Peyer's patch (tissue), 4 donors: ENCODE data around the gene EPHB1. TPM values are rescaled to one million over a fixed set of nuclear protein-coding genes. Genes with fewer than 3 reads are reported as not detected.

Source experiments
- DNase-seq, 3 donors: peaks; one replicate each; pipeline ENCODE4 v3.0.0-alpha.2; 2017 to 2019
- H3K27ac ChIP-seq, 4 donors: fragments of 200-600 bp; sonication (generic); one replicate each; pipeline ENCODE4 v1.5.1; 2016 to 2019
- H3K27me3 ChIP-seq, 2 donors: fragments of 200-600 bp; sonication (generic); one replicate each; pipeline ENCODE4 v1.5.1; 2019
- H3K36me3 ChIP-seq, 3 donors: fragments of 200-600 bp; sonication (generic); one replicate each; pipeline ENCODE4 v1.5.1; 2016 to 2019
- H3K4me1 ChIP-seq, 4 donors: fragments of 200-600 bp; sonication (generic); one replicate each; pipeline ENCODE4 v1.5.1; 2016 to 2019
- H3K4me3 ChIP-seq, 4 donors: fragments of 200-600 bp; sonication (generic); 1 replicate in 3 of 4; 2 replicates in 1 of 4; pipeline ENCODE4 v1.5.1; 2016 to 2019; ENCODE audit warnings: mild to moderate bottlenecking in 1 of 4
- H3K9me3 ChIP-seq, 4 donors: fragments of 200-600 bp; sonication (generic); one replicate each; pipeline ENCODE4 v1.5.1; 2016 to 2019; ENCODE audit warnings: mild to moderate bottlenecking in 1 of 4
- CTCF ChIP-seq, 6 experiments: fragments of 450-650 bp in 4 of 6; fragments of 200-600 bp in 2 of 6; sonication (generic) in 1 of 6; IDR thresholded peaks; one replicate each; pipeline ENCODE4 v1.5.1; 2017 to 2019; ENCODE audit warnings: antibody characterized with exemption in 6 of 6, mild to moderate bottlenecking in 3 of 6, moderate library complexity in 1 of 6
- POLR2A ChIP-seq, 2 donors: fragments of 450-650 bp; IDR thresholded peaks; one replicate each; pipeline ENCODE4 v1.5.1; 2017; ENCODE audit warnings: antibody characterized with exemption in 2 of 2, mild to moderate bottlenecking in 2 of 2, moderate library complexity in 2 of 2
- total RNA-seq, 4 donors: library from RNA; depleted of rRNA; stranded (reverse); fragments of >200 nt; gene quantifications; one replicate each; pipeline ENCODE4 v1.1.0, GENCODE V29; 2016

Gene EPHB1
- total RNA-seq, 4 donors from 2014 or later = 0.18 to 3.2 (median 0.68) TPM

DNA sequence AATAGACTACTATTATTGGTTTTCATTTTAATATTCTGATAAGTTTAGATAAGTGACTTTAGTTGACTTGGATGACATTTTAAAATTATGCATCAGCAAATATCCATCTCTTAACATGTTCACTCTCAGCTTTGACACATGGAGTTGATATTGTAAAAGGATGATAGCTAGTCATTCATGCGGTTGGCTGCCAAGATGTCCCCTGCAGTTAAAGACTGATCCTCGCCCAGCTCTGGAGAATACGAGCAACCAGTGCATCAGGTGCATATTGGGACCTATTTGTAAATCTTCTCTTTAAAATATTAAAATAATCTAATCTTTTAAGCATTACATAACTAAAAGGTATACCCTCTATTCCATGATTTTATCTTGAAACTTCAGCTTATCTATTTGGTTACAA, 41.9 kb downstream of the EPHB1 start:
- Histone ChIP-seq H3K36me3 (no peaks in the 10 kb centered on the region), H3K9me3 (no peaks in the 10 kb centered on the region), H3K27ac (no peak overlapping the region), H3K4me1 (no peaks in the 10 kb centered on the region), H3K4me3 (no peak overlapping the region), H3K27me3 (no peaks in the 10 kb centered on the region)
- no peak for DNase-seq
- TF ChIP-seq POLR2A (IDR thresholded peaks at IDR 0.05) = no peak
- no peak for TF ChIP-seq CTCF (IDR thresholded peaks at IDR 0.05)

DNA sequence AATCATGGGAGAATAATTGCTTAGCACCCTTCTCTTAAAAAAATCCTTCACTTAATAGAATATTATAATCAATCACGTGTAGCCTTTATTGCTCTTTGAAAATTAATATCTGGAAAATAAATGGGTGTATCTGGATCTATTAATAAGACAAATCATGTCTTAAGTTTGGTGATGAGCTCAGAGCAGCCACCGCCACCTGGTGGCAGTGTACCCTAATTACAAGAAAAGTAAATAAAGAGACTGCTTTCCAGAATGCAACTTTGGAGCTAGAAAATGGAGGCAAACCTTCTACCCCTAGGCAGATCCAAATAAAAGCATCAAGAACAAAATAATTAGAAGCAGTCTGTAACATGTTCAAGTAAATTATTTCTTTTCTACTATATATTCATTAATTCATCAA, 43.5 kb downstream of the EPHB1 start:
- no peaks in the 10 kb centered on the region for H3K4me1 ChIP-seq
- TF ChIP-seq CTCF (IDR thresholded peaks at IDR 0.05) (peak in 4 of 6 experiments; percentile 14 to 44 (median 36)), POLR2A (IDR thresholded peaks at IDR 0.05) (no peak)
- no peaks in the 10 kb centered on the region for H3K27me3 ChIP-seq
- no peaks in the 10 kb centered on the region for H3K9me3 ChIP-seq
- H3K4me3 ChIP-seq = no peak overlapping the region
- no peaks in the 10 kb centered on the region for H3K36me3 ChIP-seq
- H3K27ac ChIP-seq = no peak overlapping the region
- no peak for DNase-seq

GRCh38 chr3:134839422-134839821, 44.4 kb downstream of the EPHB1 start:
- no peaks in the 10 kb centered on the region for H3K9me3 ChIP-seq
- no peaks in the 10 kb centered on the region for H3K4me1 ChIP-seq
- H3K36me3 ChIP-seq = no peaks in the 10 kb centered on the region
- TF ChIP-seq POLR2A (IDR thresholded peaks at IDR 0.05) (no peak), CTCF (IDR thresholded peaks at IDR 0.05) (no peak)
- H3K27me3 ChIP-seq = no peaks in the 10 kb centered on the region
- no peak overlapping the region for H3K4me3 ChIP-seq
- no peak for DNase-seq
- no peak overlapping the region for H3K27ac ChIP-seq

- Histone ChIP-seq H3K4me1 (no peaks in the 10 kb centered on the region), H3K27ac (no peak overlapping the region), H3K27me3 (no peaks in the 10 kb centered on the region), H3K4me3 (no peak overlapping the region), H3K36me3 (no peaks in the 10 kb centered on the region), H3K9me3 (no peaks in the 10 kb centered on the region)
- no peak for DNase-seq
- no peak for TF ChIP-seq CTCF (IDR thresholded peaks at IDR 0.05)
- no peak for TF ChIP-seq POLR2A (IDR thresholded peaks at IDR 0.05)
Observed at GRCh38 chr3:134839990-134840389, 44.9 kb downstream of the EPHB1 start.

GRCh38 chr3:134840459-134840858, 45.4 kb downstream of the EPHB1 start:
- H3K27ac ChIP-seq = no peak overlapping the region
- no peaks in the 10 kb centered on the region for H3K36me3 ChIP-seq
- H3K27me3 ChIP-seq = no peaks in the 10 kb centered on the region
- TF ChIP-seq CTCF (IDR thresholded peaks at IDR 0.05) (no peak), POLR2A (IDR thresholded peaks at IDR 0.05) (no peak)
- no peaks in the 10 kb centered on the region for H3K9me3 ChIP-seq
- no peaks in the 10 kb centered on the region for H3K4me1 ChIP-seq
- DNase-seq = no peak
- H3K4me3 ChIP-seq = no peak overlapping the region

- Histone ChIP-seq H3K4me1 (no peaks in the 10 kb centered on the region), H3K4me3 (no peak overlapping the region), H3K9me3 (no peaks in the 10 kb centered on the region), H3K27ac (no peak overlapping the region), H3K27me3 (no peaks in the 10 kb centered on the region), H3K36me3 (no peaks in the 10 kb centered on the region)
- TF ChIP-seq CTCF (IDR thresholded peaks at IDR 0.05) = no peak
- no peak for TF ChIP-seq POLR2A (IDR thresholded peaks at IDR 0.05)
- DNase-seq = no peak
Observed at GRCh38 chr3:134846084-134846483, 51.0 kb downstream of the EPHB1 start.
